GM18520 (cell line): Measurements from ENCODE around the gene COMT.

Experiments
- ATAC-seq: cut with Tn5 transposase; IDR thresholded peaks from one replicate; pipeline ENCODE4 v1.9.1; 2021; ENCODE audit not compliant: unreplicated experiment

COMT gene

GRCh38 chr22:19968450-19968891 lies 26.9 kb downstream of the COMT start:
- ATAC-seq, result no peak

GRCh38 chr22:19969141-19969928 lies 27.8 kb downstream of the COMT start:
- ATAC-seq, result no peak

- ATAC-seq, result no peak
These were observed 28.5 kb downstream of the COMT start for GRCh38 chr22:19970031-19970478.

GRCh38 chr22:19970479-19971275 lies 29.1 kb downstream of the COMT start:
- no peak for ATAC-seq

- ATAC-seq, result no peak
These were observed 29.9 kb downstream of the COMT start for GRCh38 chr22:19971276-19972124.

- ATAC-seq, result no peak
These were observed 30.7 kb downstream of the COMT start for GRCh38 chr22:19972251-19972650.

GRCh38 chr22:19972652-19973550 lies 31.3 kb downstream of the COMT start:
- no peak for ATAC-seq

GRCh38 chr22:19973551-19974267 lies 32.1 kb downstream of the COMT start:
- no peak for ATAC-seq

GRCh38 chr22:19974268-19974861 lies 32.8 kb downstream of the COMT start:
- ATAC-seq, result no peak

- no peak for ATAC-seq
These were observed 33.5 kb downstream of the COMT start for GRCh38 chr22:19974935-19975706.

GRCh38 chr22:19975707-19976035 lies 34.1 kb downstream of the COMT start:
- ATAC-seq, result no peak

- no peak for ATAC-seq
These were observed 35.1 kb downstream of the COMT start for GRCh38 chr22:19976671-19977070.

GRCh38 chr22:19977296-19978243 lies 36.0 kb downstream of the COMT start:
- no peak for ATAC-seq

- no peak for ATAC-seq
These were observed 37.2 kb downstream of the COMT start for GRCh38 chr22:19978748-19979147.

- ATAC-seq, result no peak
These were observed 38.3 kb downstream of the COMT start for GRCh38 chr22:19979712-19980493.

GRCh38 chr22:19980766-19981165 lies 39.2 kb downstream of the COMT start:
- ATAC-seq, result no peak
